ENCODE results near the gene DGCR2. TPM values are rescaled to one million over a fixed set of nuclear protein-coding genes. Genes with fewer than 3 reads are reported as not detected.
"Not testable (repeated sequence)": the region's sequence is repeated elsewhere in the genome, so short reads cannot be mapped to it uniquely, and the experiment has no call there.

The DGCR2 gene
- total RNA-seq, 1 donor from 2014 or later: 20.6 TPM

DNA sequence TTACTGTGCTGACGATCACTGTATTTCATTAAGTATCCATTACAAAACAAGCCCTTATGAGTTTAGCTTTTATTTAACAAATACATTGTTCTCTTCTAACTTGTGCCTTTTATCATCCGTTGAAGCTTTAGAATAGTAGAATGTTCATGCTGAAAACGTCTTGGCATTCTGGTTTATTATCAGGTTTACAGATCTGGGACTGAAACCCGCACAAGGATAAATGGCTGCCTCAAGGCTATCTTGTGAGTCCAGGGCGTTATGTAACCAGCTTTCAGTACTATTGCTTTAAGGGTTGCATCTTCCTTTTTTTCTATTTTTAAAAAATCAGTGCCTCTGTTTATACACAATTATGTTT lies 119.6 kb downstream of the DGCR2 start:
- no peaks in the 10 kb centered on the region for H3K36me3 ChIP-seq
- no peak overlapping the region for H3K4me3 Mint-ChIP-seq
- H3K4me2 ChIP-seq: no peak overlapping the region
- peaks cover 4% of the 10 kb centered on the region for H3F3A ChIP-seq (ENCODE audit: low read depth)
- no peak overlapping the region for H3K27ac Mint-ChIP-seq
- TF ChIP-seq, protein P1, sequence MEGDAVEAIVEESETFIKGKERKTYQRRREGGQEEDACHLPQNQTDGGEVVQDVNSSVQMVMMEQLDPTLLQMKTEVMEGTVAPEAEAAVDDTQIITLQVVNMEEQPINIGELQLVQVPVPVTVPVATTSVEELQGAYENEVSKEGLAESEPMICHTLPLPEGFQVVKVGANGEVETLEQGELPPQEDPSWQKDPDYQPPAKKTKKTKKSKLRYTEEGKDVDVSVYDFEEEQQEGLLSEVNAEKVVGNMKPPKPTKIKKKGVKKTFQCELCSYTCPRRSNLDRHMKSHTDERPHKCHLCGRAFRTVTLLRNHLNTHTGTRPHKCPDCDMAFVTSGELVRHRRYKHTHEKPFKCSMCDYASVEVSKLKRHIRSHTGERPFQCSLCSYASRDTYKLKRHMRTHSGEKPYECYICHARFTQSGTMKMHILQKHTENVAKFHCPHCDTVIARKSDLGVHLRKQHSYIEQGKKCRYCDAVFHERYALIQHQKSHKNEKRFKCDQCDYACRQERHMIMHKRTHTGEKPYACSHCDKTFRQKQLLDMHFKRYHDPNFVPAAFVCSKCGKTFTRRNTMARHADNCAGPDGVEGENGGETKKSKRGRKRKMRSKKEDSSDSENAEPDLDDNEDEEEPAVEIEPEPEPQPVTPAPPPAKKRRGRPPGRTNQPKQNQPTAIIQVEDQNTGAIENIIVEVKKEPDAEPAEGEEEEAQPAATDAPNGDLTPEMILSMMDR (IDR thresholded peaks at IDR 0.05): no peak
- TF ChIP-seq EZH2 (IDR thresholded peaks at IDR 0.05) (no peak), EZH2phosphoT487 (IDR thresholded peaks at IDR 0.05) (no peak)
- H3K27me3 ChIP-seq: peaks cover 14% of the 10 kb centered on the region
- H3K9me3 ChIP-seq (ENCODE audit: low read depth): no peaks in the 10 kb centered on the region
- no peaks in the 10 kb centered on the region for H3K4me1 Mint-ChIP-seq
- H3K4me1 ChIP-seq: no peaks in the 10 kb centered on the region
- DNase-seq (ENCODE audit: low spot score): no peak
- H3K4me3 ChIP-seq: no peak overlapping the region
- H3K79me2 ChIP-seq (ENCODE audit: low read depth): no peaks in the 10 kb centered on the region
- no peak overlapping the region for H3K9ac ChIP-seq
- no peaks in the 10 kb centered on the region for H3K27me3 Mint-ChIP-seq (ENCODE audit: insufficient read depth, low read depth)
- no peak overlapping the region for H2AFZ ChIP-seq (replicated peaks)
- H3K27ac ChIP-seq: no peak overlapping the region
- no peaks in the 10 kb centered on the region for H4K20me1 ChIP-seq (ENCODE audit: low read depth)
- H3K9me3 Mint-ChIP-seq: no peaks in the 10 kb centered on the region
- H3K36me3 Mint-ChIP-seq: no peaks in the 10 kb centered on the region

DNA sequence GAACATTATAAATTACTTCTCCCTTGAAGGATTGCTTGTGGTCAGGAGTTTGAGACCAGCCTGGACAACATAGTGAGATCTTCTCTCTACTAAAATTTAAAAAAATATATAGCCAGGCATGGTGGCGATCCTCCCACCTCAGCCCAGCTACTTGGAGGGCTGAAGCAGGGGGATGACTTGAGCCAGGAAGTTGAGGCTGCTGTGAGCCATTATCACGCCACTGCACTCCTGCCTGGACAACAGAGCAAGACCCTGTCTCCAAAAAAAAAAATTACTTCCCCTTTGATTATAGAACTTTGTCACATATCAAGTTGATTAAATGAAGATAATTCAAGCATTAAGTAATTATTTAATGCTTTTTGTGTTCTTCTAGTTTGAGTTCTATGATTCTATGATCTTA lies 121.0 kb downstream of the DGCR2 start:
- no peak overlapping the region for H3K4me2 ChIP-seq
- no peaks in the 10 kb centered on the region for H3K4me1 ChIP-seq
- no peaks in the 10 kb centered on the region for H3K9me3 ChIP-seq (ENCODE audit: low read depth)
- peaks cover 4% of the 10 kb centered on the region for H3F3A ChIP-seq (ENCODE audit: low read depth)
- Mint-ChIP-seq H3K36me3 (no peaks in the 10 kb centered on the region), H3K9me3 (peaks cover 2% of the 10 kb centered on the region), H3K4me1 (peaks cover 3% of the 10 kb centered on the region), H3K4me3 (no peak overlapping the region), H3K27me3 (ENCODE audit: insufficient read depth, low read depth) (no peaks in the 10 kb centered on the region), H3K27ac (no peak overlapping the region)
- H3K9ac ChIP-seq: no peak overlapping the region
- no peaks in the 10 kb centered on the region for H3K79me2 ChIP-seq (ENCODE audit: low read depth)
- TF ChIP-seq EZH2phosphoT487 (IDR thresholded peaks at IDR 0.05) (no peak), EZH2 (IDR thresholded peaks at IDR 0.05) (no peak)
- TF ChIP-seq, protein P1 (IDR thresholded peaks at IDR 0.05): no peak
- H3K4me3 ChIP-seq: no peak overlapping the region
- no peaks in the 10 kb centered on the region for H4K20me1 ChIP-seq (ENCODE audit: low read depth)
- H2AFZ ChIP-seq (replicated peaks): no peak overlapping the region
- no peaks in the 10 kb centered on the region for H3K36me3 ChIP-seq
- no peak for DNase-seq (ENCODE audit: low spot score)
- no peak overlapping the region for H3K27ac ChIP-seq
- peaks cover 13% of the 10 kb centered on the region for H3K27me3 ChIP-seq

DNA sequence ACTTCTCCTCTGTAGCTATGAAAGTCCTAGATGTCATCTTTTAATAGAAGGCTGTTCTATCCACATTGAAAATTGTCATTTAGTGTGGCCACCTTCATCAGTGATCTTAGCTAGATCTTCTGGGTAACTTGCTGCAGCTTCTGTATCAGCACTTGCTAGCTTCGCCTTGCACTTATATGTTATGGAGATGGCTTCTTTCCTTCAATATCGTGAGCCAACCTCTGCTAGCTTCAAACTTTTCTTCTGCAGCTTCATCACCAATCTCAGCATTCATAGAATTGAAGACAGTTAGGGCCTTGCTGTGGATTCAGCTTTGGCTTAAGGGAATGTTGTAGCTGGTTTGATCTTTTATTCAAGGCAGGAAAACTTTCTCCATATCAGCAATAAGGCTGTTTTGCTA lies 122.1 kb downstream of the DGCR2 start:
- H3K4me1 ChIP-seq; H3K4me2 ChIP-seq; H2AFZ ChIP-seq (replicated peaks); H3K79me2 ChIP-seq (ENCODE audit: low read depth); H3K4me3 ChIP-seq; H3K27ac ChIP-seq; H3K27ac Mint-ChIP-seq; H3K36me3 ChIP-seq; H3F3A ChIP-seq (ENCODE audit: low read depth); H3K9me3 Mint-ChIP-seq; H4K20me1 ChIP-seq (ENCODE audit: low read depth); H3K9me3 ChIP-seq (ENCODE audit: low read depth); H3K9ac ChIP-seq; H3K4me3 Mint-ChIP-seq; H3K27me3 Mint-ChIP-seq (ENCODE audit: insufficient read depth, low read depth); DNase-seq (ENCODE audit: low spot score); H3K4me1 Mint-ChIP-seq; H3K36me3 Mint-ChIP-seq: not testable (repeated sequence)
- peaks cover 13% of the 10 kb centered on the region for H3K27me3 ChIP-seq

DNA sequence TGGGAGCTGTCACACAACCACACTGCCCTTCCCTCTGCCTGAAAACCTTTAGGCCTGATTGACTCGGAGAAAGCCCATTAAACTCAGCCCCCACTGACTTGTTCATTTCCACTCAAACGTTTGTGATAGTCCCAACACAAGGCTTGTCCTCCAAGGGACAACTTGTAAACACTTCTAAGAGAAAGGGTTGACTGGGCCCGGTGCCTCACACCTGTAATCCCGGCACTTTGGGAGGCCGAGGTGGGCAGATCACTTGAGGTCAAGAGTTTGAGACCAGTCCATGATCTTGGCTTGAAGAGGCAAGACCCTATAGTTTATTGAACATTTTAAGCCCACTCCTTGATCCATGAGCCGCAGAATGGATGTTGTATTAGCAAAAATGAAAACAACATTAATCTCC lies 122.8 kb downstream of the DGCR2 start:
- Histone ChIP-seq H2AFZ (replicated peaks) (no peak overlapping the region), H3K9ac (no peak overlapping the region), H3F3A (ENCODE audit: low read depth) (peaks cover 4% of the 10 kb centered on the region), H3K27me3 (peaks cover 13% of the 10 kb centered on the region), H3K36me3 (no peaks in the 10 kb centered on the region), H3K9me3 (ENCODE audit: low read depth) (no peaks in the 10 kb centered on the region), H3K4me3 (no peak overlapping the region), H3K4me2 (no peak overlapping the region), H4K20me1 (ENCODE audit: low read depth) (no peaks in the 10 kb centered on the region), H3K27ac (no peak overlapping the region), H3K4me1 (peaks cover 8% of the 10 kb centered on the region), H3K79me2 (ENCODE audit: low read depth) (no peaks in the 10 kb centered on the region)
- no peak for TF ChIP-seq EZH2 (IDR thresholded peaks at IDR 0.05)
- TF ChIP-seq, protein P1 (IDR thresholded peaks at IDR 0.05): no peak
- TF ChIP-seq EZH2phosphoT487 (IDR thresholded peaks at IDR 0.05): no peak
- Mint-ChIP-seq H3K27ac (no peak overlapping the region), H3K36me3 (no peaks in the 10 kb centered on the region), H3K9me3 (peaks cover 2% of the 10 kb centered on the region), H3K4me3 (no peak overlapping the region), H3K27me3 (ENCODE audit: insufficient read depth, low read depth) (no peaks in the 10 kb centered on the region), H3K4me1 (peaks cover 7% of the 10 kb centered on the region)
- DNase-seq (ENCODE audit: low spot score): no peak
